PFSK-1 (cell line): ENCODE measurements around the gene PNPLA7.

Source experiments
- REST ChIP-seq, 2 experiments: IDR thresholded peaks; 2 replicates each; pipeline versions ENCODE4 v1.6.1 to v1.8.0; 2011 to 2012; ENCODE audit warnings: low read depth in 2 of 2, low read length in 2 of 2, control low read depth in 1 of 2, inconsistent platforms in 1 of 2, mild to moderate bottlenecking in 1 of 2, moderate library complexity in 1 of 2; ENCODE audit not compliant: insufficient read depth in 1 of 2
- SIN3A ChIP-seq: IDR thresholded peaks from 2 replicates; pipeline ENCODE4 v1.6.1; 2012; ENCODE audit warnings: mild to moderate bottlenecking, low read length, moderate library complexity, borderline replicate concordance; ENCODE audit not compliant: insufficient read depth

GRCh38 chr9:137439158-137439714 is 111.0 kb downstream of the PNPLA7 start:
- TF ChIP-seq SIN3A (no peak), REST (IDR thresholded peaks at IDR 0.05; ENCODE audit: insufficient read depth in 1 of 2, low read depth in 2 of 2, low read length in 2 of 2) (no peak)
